ENCODE results near the gene GNB3. TPM values are rescaled to one million over a fixed set of nuclear protein-coding genes. Genes with fewer than 3 reads are reported as not detected.

The GNB3 gene
- total RNA-seq: under 1 TPM; 0.22 to 0.78 TPM

DNA sequence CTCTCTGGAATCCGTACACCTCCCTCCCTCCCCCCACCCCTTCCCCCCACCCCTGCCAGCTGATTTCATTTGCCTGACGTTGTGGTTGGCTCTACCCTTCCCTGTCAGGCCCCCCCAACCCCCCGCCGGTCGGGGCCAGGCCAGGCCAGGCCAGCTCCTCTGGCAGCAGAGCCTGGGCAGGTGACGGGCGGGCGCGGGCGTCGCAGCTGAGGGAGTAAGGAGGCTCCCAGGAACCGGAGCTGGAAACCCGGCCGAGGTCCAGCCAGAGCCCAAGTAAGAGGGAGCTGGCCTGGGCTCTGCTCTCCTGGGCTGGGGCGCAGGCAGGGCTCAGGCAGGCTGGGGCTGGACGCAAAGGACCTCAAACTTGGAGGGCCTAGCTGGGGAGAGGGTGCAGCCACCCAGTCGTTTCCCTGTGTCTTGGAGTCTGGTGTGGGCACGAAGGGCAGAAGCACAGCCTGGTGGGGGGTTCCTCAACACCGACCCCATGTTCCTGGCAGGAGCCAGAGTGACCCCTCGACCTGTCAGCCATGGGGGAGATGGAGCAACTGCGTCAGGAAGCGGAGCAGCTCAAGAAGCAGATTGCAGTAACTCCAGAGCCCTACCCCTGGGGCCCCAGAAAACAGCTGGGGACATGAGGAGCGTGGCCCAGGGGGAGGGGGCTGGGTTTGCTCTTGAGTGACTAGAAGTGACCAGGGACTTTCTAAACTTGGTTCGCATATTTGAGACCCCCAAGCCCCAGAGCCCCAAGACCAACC is at the start of gene GNB3:
GNB3 (plus strand) TSS at position 165 of the 755 bp plus-strand sequence; CDS start at position 528, 363 bp downstream.
- Mint-ChIP-seq H3K9me3 (no peaks in the 10 kb centered on the region), H3K36me3 (no peaks in the 10 kb centered on the region), H3K27ac (no peak within 1 kb of the TSS), H3K4me1 (ENCODE audit: low read depth) (no peaks in the 10 kb centered on the region), H3K4me3 (no peak within 1 kb of the TSS), H3K27me3 (no peaks in the 10 kb centered on the region)
- intact Hi-C loops (cut with micrococcal nuclease): no loop called here
- DNase-seq: no peak
- ChIA-PET CTCF (interaction anchor here (1.4 to 2.6 kb wide), 4 partner anchors 12 to 88 kb away, joined by 5 to 10 read pairs (median 8); partner anchors contain the start of genes MLF2, P3H3 and SPSB2), POLR2A (interaction anchor here (1.1 to 3.7 kb wide), 2 partner anchors 11 to 12 kb away, joined by 3 to 16 read pairs; partner anchors contain the start of genes CDCA3 and USP5)

- H3K27me3 Mint-ChIP-seq: no peaks in the 10 kb centered on the region
- H3K4me1 Mint-ChIP-seq (ENCODE audit: low read depth): peaks cover 53% of the 10 kb centered on the region
- ChIA-PET POLR2A (interaction anchor here (0.6 to 4.6 kb wide), 14 partner anchors 8 to 257 kb away, joined by 3 to 37 read pairs (median 6); partner anchors contain the start of genes COPS7A, GAPDH, LAG3 and MLF2), CTCF (interaction anchor here (0.6 to 5.8 kb wide), 21 partner anchors 12 to 453 kb away, joined by 3 to 47 read pairs (median 4); partner anchors contain the start of genes COPS7A, GPR162, MLF2 and PTMS)
- H3K36me3 Mint-ChIP-seq: peaks cover 53% of the 10 kb centered on the region
- H3K4me3 Mint-ChIP-seq: peak overlapping the region; percentile 91
- H3K27ac Mint-ChIP-seq: peak overlapping the region; percentile 95
- no peaks in the 10 kb centered on the region for H3K9me3 Mint-ChIP-seq
- intact Hi-C loops (cut with micrococcal nuclease): loop anchor here (1.0 to 2.0 kb wide), 3 partner anchors 17 to 35 kb away; no protein-coding TSS in a partner anchor
- DNase-seq: peak; percentile 40
Observed at GRCh38 chr12:6791931-6792520, 48.7 kb upstream of the GNB3 start.

DNA sequence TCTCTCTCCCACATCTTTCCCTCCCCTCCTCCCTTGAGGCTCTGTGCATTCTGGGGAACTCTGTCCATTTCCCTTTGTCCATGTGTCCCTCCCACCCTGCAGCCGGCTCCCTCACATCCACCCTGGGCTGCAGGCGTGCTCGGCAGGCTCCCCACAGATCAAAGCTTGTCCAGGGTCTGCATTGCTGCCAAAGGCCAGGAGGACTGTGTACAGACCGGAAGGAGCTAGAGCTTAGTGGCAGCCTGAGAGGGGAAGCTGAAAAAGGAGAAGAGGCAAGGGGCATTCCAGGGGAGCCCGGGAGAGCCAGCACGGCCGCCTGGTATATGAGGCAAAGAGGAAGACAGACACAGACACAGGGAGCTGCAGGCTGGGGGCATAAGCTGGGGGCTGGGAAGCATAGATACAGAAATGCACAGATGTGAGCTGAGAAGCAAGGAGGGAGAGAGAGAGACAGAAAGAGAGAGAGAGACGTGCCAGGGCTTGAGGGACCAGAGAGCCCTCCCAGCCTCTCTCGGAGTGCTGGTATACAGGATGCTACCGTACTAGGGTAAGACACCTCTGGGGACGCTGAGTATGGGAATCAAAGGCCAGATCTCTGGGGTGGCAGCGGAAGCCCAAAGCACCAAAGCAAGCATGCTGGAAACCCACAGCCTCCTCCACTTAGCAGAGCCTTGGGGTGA is 48.1 kb upstream of the GNB3 start:
- H3K9me3 Mint-ChIP-seq: no peaks in the 10 kb centered on the region
- H3K36me3 Mint-ChIP-seq: peaks cover 59% of the 10 kb centered on the region
- ChIA-PET POLR2A (interaction anchor here (0.8 to 4.6 kb wide), 14 partner anchors 9 to 258 kb away, joined by 3 to 37 read pairs (median 5); partner anchors contain the start of genes CDCA3, COPS7A, GAPDH and LAG3), CTCF (interaction anchor here (0.9 to 5.8 kb wide), 22 partner anchors 12 to 175 kb away, joined by 3 to 47 read pairs (median 4); partner anchors contain the start of genes COPS7A, GPR162, MLF2 and P3H3)
- peak overlapping the region; percentile 95 for H3K27ac Mint-ChIP-seq
- DNase-seq: peak; percentile 55
- peak overlapping the region; percentile 91 for H3K4me3 Mint-ChIP-seq
- intact Hi-C loops (cut with micrococcal nuclease): loop anchor here (1.0 to 2.0 kb wide), 2 partner anchors 28 to 34 kb away; no protein-coding TSS in a partner anchor
- peaks cover 54% of the 10 kb centered on the region for H3K4me1 Mint-ChIP-seq (ENCODE audit: low read depth)
- no peaks in the 10 kb centered on the region for H3K27me3 Mint-ChIP-seq

GRCh38 chr12:6795088-6795487 is 45.6 kb upstream of the GNB3 start:
- no peak for DNase-seq
- peak overlapping the region; percentile 34 for H3K27ac Mint-ChIP-seq
- intact Hi-C loops (cut with micrococcal nuclease): no loop called here
- H3K4me1 Mint-ChIP-seq (ENCODE audit: low read depth): peaks cover 57% of the 10 kb centered on the region
- CTCF ChIA-PET: interaction anchor here (1.4 to 2.7 kb wide), 4 partner anchors 16 to 225 kb away, joined by 3 to 11 read pairs (median 6); partner anchors contain the start of gene MLF2
- H3K27me3 Mint-ChIP-seq: no peaks in the 10 kb centered on the region
- H3K9me3 Mint-ChIP-seq: no peaks in the 10 kb centered on the region
- H3K36me3 Mint-ChIP-seq: peaks cover 71% of the 10 kb centered on the region
- POLR2A ChIA-PET: no interaction called here
- no peak overlapping the region for H3K4me3 Mint-ChIP-seq

- Mint-ChIP-seq H3K4me3 (no peak overlapping the region), H3K27ac (no peak overlapping the region), H3K27me3 (no peaks in the 10 kb centered on the region), H3K4me1 (ENCODE audit: low read depth) (peaks cover 57% of the 10 kb centered on the region), H3K9me3 (no peaks in the 10 kb centered on the region), H3K36me3 (peaks cover 65% of the 10 kb centered on the region)
- ChIA-PET POLR2A (interaction anchor here (0.6 kb wide), 1 partner anchor 247 kb away, joined by 3 read pairs; no protein-coding TSS in a partner anchor), CTCF (interaction anchor here (1.1 to 2.7 kb wide), 4 partner anchors 18 to 43 kb away, joined by 3 to 11 read pairs (median 6); partner anchors contain the start of gene MLF2)
- no peak for DNase-seq
- intact Hi-C loops (cut with micrococcal nuclease): no loop called here
Observed at GRCh38 chr12:6796576-6796975, 44.1 kb upstream of the GNB3 start.

DNA sequence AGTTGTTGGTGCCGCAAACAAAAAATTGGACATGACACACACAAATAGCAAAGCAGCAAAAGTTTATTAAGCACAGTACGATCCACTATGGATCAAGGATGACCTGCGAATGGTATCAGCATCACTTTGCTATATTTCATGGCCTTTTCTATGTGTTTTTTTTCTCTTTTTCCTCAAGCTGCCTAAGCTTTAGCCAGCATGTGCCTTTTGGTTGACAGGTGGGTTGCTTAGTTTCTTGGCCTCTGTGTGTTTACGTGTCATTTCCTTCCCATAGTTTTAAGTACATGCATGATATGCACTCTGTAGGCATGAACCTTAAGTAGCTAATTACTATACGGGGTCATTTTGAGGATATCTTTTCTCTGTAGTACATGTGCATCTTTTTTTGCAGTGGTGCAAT is 41.6 kb upstream of the GNB3 start:
- no peak for DNase-seq
- intact Hi-C loops (cut with micrococcal nuclease): no loop called here
- peaks cover 42% of the 10 kb centered on the region for H3K4me1 Mint-ChIP-seq (ENCODE audit: low read depth)
- no peaks in the 10 kb centered on the region for H3K27me3 Mint-ChIP-seq
- no peak overlapping the region for H3K4me3 Mint-ChIP-seq
- ChIA-PET POLR2A (no interaction called here), CTCF (interaction anchor here (1.0 kb wide), 1 partner anchor 46 kb away, joined by 4 read pairs; the partner anchor contains the start of gene MLF2)
- H3K36me3 Mint-ChIP-seq: peaks cover 54% of the 10 kb centered on the region
- no peak overlapping the region for H3K27ac Mint-ChIP-seq
- no peaks in the 10 kb centered on the region for H3K9me3 Mint-ChIP-seq

DNA sequence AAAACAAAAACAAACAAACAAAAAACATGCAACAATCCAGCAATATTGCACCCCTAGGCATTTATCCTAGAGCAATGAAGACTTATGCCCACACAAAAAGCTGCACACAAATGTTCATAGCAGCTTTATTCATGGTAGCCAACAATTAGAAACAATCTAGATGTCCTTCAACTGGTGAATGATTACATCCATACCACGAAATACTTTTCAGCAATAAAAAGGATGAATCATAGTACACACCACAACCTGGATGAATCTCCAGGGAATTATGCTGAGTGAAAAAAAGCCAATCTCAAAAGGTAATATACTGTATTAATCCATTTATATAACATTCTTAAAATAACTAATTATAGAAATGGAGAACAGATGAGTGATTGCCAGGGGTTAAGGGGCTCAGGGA is 33.6 kb upstream of the GNB3 start:
- CTCF ChIA-PET: no interaction called here
- intact Hi-C loops (cut with micrococcal nuclease): no loop called here

DNA sequence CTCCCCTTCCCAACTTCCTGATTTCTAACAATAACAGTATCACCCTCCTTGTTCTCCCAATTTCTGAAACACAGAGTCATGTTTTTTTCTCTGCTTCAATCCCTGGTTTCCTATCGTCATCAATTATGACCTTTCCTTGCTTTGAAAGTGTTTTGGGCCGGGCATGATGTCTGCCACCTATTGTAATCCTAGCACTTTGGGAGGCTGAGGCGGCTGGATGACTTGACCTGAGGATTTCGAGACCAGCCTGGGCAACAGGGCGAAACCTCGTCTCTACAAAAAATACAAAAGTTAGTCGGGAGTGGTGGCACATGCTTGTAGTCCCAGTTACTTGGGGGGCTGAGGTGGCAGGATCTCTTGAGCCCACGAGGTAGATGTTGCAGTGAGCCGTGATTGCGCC is 31.7 kb upstream of the GNB3 start:
- ChIA-PET CTCF (interaction anchor here (0.6 to 1.5 kb wide), 4 partner anchors 15 to 365 kb away, joined by 3 to 8 read pairs (median 4); partner anchors contain the start of gene MLF2), POLR2A (interaction anchor here (1.5 kb wide), 1 partner anchor 16 kb away, joined by 3 read pairs; no protein-coding TSS in a partner anchor)
- H3K4me1 Mint-ChIP-seq (ENCODE audit: low read depth): peaks cover 13% of the 10 kb centered on the region
- no peak overlapping the region for H3K27ac Mint-ChIP-seq
- H3K4me3 Mint-ChIP-seq: no peak overlapping the region
- no peak for DNase-seq
- peaks cover 20% of the 10 kb centered on the region for H3K36me3 Mint-ChIP-seq
- no peaks in the 10 kb centered on the region for H3K27me3 Mint-ChIP-seq
- no peaks in the 10 kb centered on the region for H3K9me3 Mint-ChIP-seq
- intact Hi-C loops (cut with micrococcal nuclease): no loop called here

More for the DNA sequence above, 33.6 kb upstream of the GNB3 start:
- no peaks in the 10 kb centered on the region for H3K9me3 Mint-ChIP-seq
- H3K27ac Mint-ChIP-seq: no peak overlapping the region
- H3K4me3 Mint-ChIP-seq: no peak overlapping the region
- H3K4me1 Mint-ChIP-seq (ENCODE audit: low read depth): peaks cover 13% of the 10 kb centered on the region
- no peak for DNase-seq
- POLR2A ChIA-PET: interaction anchor here (0.6 kb wide), 1 partner anchor 505 kb away, joined by 4 read pairs; no protein-coding TSS in a partner anchor
- peaks cover 26% of the 10 kb centered on the region for H3K36me3 Mint-ChIP-seq
- H3K27me3 Mint-ChIP-seq: no peaks in the 10 kb centered on the region

- ChIA-PET CTCF (interaction anchor here (1.0 to 1.4 kb wide), 3 partner anchors 24 to 44 kb away, joined by 3 to 4 read pairs (median 4); no protein-coding TSS in a partner anchor), POLR2A (interaction anchor here (1.2 to 1.5 kb wide), 3 partner anchors 17 to 57 kb away, joined by 3 read pairs; no protein-coding TSS in a partner anchor)
- H3K36me3 Mint-ChIP-seq: peaks cover 23% of the 10 kb centered on the region
- H3K9me3 Mint-ChIP-seq: no peaks in the 10 kb centered on the region
- no peak for DNase-seq
- peaks cover 13% of the 10 kb centered on the region for H3K4me1 Mint-ChIP-seq (ENCODE audit: low read depth)
- no peak overlapping the region for H3K4me3 Mint-ChIP-seq
- H3K27ac Mint-ChIP-seq: peak overlapping the region; percentile 2
- intact Hi-C loops (cut with micrococcal nuclease): no loop called here
- no peaks in the 10 kb centered on the region for H3K27me3 Mint-ChIP-seq
Observed at GRCh38 chr12:6810758-6811157, 30.0 kb upstream of the GNB3 start.

- CTCF ChIA-PET: interaction anchor here (0.6 to 1.8 kb wide), 5 partner anchors 10 to 478 kb away, joined by 3 to 7 read pairs (median 3); partner anchors contain the start of gene MLF2
- DNase-seq: no peak
- Mint-ChIP-seq H3K36me3 (peaks cover 38% of the 10 kb centered on the region), H3K27ac (no peak overlapping the region), H3K27me3 (no peaks in the 10 kb centered on the region), H3K9me3 (no peaks in the 10 kb centered on the region), H3K4me3 (no peak overlapping the region), H3K4me1 (ENCODE audit: low read depth) (peaks cover 13% of the 10 kb centered on the region)
- POLR2A ChIA-PET: interaction anchor here (0.7 kb wide), 1 partner anchor 105 kb away, joined by 3 read pairs; no protein-coding TSS in a partner anchor
- intact Hi-C loops (cut with micrococcal nuclease): no loop called here
Observed at GRCh38 chr12:6813363-6813762, 27.4 kb upstream of the GNB3 start.

DNA sequence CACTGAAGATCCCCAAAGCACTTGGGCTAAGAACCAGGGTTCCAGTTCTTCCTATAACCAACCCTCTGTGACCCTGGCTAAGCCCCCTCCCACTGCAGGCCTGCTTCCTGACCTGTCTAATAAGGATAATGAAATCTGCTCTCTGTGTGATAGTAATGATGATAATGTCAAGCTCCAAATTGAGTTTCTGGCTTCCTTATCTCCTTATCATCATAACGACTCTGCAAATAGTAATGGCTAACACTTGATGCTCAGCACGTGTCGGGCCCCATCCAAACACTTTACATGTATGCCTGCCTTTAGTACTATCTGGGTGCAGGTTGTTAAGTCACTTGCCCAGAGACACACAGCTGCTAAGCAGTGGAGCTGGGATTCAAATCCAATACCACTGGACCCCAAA is 24.1 kb upstream of the GNB3 start:
- no peak for DNase-seq
- Mint-ChIP-seq H3K4me1 (ENCODE audit: low read depth) (peaks cover 7% of the 10 kb centered on the region), H3K27me3 (no peaks in the 10 kb centered on the region), H3K9me3 (no peaks in the 10 kb centered on the region), H3K27ac (no peak overlapping the region), H3K36me3 (peaks cover 38% of the 10 kb centered on the region), H3K4me3 (no peak overlapping the region)
- ChIA-PET CTCF (interaction anchor here (1.2 to 1.4 kb wide), 2 partner anchors 8 to 63 kb away, joined by 4 to 6 read pairs; no protein-coding TSS in a partner anchor), POLR2A (no interaction called here)
- intact Hi-C loops (cut with micrococcal nuclease): no loop called here
